ENCODE results near the gene ANKRD33.

The ANKRD33 gene

GRCh38 chr12:51905471-51906429 lies 17.8 kb downstream of the ANKRD33 start:
- DNase-seq: peak; percentile 89

DNA sequence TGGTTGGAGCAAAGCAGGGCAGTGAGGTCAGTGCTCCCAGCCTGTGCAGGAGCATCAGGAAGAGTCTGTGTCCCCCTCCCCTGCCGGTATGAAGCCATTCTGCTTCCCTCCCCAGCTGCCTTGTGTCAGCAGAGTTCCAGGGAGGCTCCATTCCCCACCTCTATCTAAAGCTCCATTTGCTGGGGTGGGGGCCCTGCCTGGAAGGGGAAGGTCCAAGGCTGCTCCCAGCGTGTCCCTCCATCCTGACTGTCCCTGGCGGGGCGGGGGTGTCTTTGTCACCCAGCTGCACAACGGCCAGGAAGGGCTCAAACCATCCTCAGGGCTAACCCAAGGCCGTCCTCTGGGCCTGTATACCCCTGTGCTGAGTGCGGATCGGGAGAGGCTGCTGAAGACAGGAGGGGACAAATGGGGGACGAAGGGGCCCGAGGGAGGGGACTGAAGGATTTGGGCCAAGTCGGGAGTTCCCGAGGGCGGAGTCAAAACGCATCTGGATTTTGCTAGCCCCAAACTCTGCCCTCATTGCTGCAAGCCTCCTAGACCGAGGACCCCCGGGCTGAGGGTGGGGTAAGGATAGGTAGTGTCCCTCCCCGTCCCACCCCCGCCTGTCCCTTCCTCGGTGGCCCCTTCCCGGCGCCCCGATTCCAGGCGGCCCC lies 18.7 kb downstream of the ANKRD33 start:
- no peak for DNase-seq

GRCh38 chr12:51907083-51907855 lies 19.4 kb downstream of the ANKRD33 start, which contains the start of gene ACVRL1:
ACVRL1 (plus strand) TSS chr12:51907504; CDS start chr12:51912475, 4,971 bp downstream.
- no peak for DNase-seq

DNA sequence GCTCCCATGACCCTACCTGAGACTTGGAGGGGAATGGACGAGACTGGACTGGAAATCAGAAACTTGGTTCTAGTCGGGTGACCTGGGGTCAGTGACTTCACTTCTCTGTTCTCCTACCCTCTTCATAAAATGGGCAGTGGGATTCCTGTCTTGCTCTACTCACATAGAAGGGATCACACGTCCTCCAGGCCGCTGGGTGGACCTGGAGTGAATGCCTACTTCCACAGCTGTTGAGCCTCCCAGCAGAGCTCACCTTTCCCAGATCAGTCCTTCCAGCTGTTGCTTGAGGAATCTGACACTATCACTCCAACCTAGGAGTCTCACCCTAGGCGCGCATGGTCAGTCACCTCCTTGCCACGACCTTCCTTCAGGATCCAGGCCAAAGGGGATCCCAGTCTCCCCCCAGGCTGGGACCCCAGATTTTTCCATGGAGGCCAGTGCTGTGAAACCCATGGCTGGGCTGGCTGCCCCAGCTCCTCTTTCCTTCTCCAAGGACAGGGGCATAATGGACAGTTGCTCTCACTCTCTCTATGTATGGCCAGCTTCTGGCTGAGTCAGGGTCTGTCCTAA lies 20.0 kb downstream of the ANKRD33 start:
- no peak for DNase-seq

- DNase-seq: no peak
These were observed 21.1 kb downstream of the ANKRD33 start for GRCh38 chr12:51908876-51909592.

- DNase-seq: no peak
These were observed 22.3 kb downstream of the ANKRD33 start for GRCh38 chr12:51910168-51910567.

- no peak for DNase-seq
These were observed 22.8 kb downstream of the ANKRD33 start for GRCh38 chr12:51910691-51911090.

DNA sequence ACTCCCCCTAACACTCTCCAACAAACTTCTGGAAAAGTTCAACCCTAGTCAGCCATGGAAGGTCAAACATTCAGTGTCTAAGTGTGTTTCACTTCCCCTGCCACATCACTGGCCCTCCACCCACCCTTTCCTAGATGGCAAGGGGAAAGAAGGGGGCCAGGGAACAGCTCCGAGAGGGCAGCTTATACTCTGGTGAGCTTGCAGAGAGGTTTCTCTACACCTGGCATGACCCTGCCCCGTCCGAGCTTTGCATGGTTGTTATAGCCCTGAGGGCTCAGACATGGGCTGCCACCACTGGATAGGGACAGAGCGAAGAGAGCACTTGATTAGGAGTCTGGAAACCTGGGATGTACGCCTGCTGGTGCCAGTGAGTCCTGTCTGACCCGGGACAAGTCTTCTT lies 23.4 kb downstream of the ANKRD33 start:
- DNase-seq: peak; percentile 79

DNA sequence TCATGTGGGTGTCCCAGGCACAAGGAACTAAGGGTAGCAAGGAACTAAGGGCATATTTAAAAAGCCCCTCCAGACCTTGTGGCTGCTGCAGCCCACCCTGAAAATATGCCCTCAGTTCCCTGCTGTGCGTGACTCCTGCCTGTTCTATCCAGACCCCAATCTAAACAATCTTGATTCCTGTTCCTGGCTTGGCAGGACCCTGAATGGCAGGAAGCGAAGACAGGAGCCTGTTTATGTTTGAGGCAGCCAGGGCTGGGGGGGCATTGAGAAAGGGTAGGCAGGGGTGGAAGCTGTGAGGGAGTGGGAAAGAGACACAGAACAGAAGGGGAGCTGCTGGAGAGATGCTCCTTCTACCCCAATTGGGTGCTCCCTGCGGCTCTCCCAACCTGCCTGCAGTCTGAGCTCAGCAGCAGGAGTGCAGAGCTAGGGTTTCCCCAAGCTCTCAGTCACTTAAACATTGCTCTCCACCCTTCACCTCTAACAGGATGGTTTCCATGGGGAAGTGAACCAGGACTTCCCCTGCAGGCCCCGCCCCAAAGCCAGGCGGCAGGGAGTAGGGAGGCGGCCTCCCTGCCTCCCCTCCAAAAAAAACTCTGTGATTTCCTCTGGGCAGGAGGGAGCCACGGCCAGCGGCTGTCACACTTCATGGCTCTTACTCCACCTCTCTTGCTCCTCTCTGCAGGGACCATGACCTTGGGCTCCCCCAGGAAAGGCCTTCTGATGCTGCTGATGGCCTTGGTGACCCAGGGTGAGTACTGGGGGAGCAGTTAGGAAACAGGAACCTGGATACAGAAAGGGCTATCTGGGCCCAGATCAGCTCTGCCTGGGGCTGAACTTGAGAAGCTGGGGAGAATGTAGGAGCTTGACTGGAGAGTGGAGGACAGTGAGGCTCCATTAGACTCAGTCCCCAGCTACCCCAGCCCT lies 24.1 kb downstream of the ANKRD33 start:
- peak; percentile 86 for DNase-seq

DNA sequence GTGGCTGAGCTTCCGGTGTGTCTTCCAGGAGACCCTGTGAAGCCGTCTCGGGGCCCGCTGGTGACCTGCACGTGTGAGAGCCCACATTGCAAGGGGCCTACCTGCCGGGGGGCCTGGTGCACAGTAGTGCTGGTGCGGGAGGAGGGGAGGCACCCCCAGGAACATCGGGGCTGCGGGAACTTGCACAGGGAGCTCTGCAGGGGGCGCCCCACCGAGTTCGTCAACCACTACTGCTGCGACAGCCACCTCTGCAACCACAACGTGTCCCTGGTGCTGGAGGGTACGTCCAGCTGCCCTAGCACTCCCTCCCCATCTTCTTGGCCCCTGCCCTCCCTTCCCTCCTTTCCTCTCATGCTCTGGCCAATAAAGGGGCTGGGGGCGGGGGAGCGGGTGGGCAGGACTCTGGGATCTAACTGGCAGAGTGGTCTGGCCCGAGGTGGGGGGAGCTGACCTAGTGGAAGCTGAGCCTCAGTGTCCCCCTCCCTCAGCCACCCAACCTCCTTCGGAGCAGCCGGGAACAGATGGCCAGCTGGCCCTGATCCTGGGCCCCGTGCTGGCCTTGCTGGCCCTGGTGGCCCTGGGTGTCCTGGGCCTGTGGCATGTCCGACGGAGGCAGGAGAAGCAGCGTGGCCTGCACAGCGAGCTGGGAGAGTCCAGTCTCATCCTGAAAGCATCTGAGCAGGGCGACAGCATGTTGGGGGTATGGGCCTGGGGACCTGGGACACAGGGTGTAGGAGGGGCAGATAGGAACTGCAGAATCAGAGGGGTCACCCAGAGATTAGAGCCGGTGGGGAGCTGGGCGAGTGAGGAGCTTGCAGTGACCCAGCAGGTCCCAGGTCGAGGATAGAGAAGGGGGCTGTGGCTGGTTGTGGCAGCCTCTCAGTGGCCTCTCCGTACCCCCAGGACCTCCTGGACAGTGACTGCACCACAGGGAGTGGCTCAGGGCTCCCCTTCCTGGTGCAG lies 25.4 kb downstream of the ANKRD33 start:
- no peak for DNase-seq

DNA sequence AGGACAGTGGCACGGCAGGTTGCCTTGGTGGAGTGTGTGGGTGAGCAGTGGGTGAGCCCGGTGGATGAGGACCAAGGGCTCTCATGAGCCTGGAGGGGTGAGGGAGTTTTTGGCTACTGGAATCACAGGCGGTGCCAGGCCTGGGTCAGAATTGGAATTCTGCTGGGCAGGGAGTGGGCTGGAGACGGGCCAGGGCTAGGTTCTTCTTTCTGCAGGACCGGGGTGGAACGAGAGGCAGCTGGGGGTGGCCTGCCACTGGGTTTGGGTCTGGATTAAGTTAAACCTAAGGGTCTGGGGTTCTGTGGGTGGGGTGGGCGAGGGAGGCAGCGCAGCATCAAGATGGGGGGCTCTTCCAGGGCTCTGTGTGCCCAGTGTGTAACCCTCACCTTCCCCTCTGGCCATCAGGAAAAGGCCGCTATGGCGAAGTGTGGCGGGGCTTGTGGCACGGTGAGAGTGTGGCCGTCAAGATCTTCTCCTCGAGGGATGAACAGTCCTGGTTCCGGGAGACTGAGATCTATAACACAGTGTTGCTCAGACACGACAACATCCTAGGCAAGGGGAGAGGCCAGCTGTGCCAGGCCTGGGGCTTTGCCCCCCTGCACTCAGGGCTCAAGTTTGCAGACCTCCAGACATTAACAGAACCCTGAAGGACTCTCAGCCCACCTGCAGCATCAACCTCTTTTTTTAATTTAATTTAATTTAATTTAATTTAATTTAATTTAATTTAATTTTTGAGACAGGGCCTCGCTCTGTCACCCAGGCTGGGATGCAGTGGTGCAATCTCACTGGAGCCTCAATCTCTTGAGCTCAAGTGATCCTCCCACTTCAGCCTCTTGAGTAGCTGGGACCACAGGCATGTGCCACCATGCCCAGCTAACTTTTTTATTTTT lies 26.4 kb downstream of the ANKRD33 start:
- DNase-seq: no peak

DNA sequence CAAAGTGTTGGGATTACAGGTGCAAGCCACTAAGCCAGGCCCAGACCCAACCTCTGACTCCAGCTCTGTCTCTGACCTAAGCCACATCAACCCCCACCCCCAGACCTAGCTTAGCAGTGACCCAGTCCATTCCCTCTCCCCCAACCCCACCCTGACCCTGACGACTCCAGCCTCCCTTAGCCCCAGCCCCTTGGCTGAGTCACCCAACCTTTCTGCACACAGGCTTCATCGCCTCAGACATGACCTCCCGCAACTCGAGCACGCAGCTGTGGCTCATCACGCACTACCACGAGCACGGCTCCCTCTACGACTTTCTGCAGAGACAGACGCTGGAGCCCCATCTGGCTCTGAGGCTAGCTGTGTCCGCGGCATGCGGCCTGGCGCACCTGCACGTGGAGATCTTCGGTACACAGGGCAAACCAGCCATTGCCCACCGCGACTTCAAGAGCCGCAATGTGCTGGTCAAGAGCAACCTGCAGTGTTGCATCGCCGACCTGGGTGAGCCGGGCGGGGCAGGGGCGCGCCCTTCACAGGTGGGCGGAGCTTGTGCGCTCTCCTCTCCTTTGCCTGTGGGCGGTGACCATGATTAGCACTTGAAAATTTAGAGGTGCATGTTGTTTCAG lies 27.2 kb downstream of the ANKRD33 start:
- DNase-seq: no peak

GRCh38 chr12:51915951-51916350 lies 28.0 kb downstream of the ANKRD33 start:
- DNase-seq: no peak

DNA sequence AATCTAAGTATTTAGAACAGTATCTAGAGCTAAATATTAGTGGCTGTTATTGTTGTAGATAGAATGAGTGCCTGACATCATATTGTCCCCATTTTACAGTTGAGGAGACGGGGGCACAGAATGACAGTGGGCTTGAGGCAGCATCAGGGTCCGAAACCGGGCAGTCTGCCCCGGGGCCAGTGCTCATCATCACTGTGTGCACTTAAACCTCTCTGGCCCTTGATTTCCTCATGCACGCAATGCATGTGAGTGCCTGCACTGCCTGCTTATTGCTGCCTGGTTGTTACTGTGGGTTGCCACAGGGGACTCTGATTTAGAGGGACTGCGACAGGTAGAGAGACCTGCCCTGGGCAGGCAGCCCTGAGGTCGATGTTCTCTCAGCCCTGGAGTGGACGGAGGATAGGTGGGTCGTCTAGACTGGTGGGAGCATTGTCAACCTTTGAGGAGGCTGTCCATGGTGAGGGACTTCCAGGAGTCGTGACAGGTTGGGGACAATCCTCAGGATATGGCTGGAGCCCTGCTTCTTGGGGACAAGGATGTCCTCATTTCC lies 29.2 kb downstream of the ANKRD33 start:
- no peak for DNase-seq

GRCh38 chr12:51917746-51918453 lies 30.0 kb downstream of the ANKRD33 start:
- DNase-seq: no peak

DNA sequence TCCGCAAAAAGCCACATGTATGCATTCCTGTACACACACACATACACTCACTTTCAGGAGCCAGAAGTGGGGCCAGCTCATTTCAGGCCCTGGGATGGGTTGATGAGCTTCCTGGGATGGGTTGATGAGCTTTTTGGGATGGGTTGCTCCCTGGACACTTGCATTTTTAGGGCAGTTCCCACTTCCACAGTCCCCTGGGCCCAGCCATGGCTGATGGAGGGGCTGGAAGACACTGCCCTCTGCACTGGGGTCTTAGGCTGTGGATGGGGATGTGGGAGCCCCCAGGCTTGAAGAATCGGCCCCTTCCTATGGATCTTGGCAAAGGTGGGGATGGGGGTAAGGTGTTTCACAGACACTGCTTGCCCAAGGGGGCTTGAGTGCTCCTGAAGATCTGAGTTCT lies 32.1 kb downstream of the ANKRD33 start:
- DNase-seq: no peak

DNA sequence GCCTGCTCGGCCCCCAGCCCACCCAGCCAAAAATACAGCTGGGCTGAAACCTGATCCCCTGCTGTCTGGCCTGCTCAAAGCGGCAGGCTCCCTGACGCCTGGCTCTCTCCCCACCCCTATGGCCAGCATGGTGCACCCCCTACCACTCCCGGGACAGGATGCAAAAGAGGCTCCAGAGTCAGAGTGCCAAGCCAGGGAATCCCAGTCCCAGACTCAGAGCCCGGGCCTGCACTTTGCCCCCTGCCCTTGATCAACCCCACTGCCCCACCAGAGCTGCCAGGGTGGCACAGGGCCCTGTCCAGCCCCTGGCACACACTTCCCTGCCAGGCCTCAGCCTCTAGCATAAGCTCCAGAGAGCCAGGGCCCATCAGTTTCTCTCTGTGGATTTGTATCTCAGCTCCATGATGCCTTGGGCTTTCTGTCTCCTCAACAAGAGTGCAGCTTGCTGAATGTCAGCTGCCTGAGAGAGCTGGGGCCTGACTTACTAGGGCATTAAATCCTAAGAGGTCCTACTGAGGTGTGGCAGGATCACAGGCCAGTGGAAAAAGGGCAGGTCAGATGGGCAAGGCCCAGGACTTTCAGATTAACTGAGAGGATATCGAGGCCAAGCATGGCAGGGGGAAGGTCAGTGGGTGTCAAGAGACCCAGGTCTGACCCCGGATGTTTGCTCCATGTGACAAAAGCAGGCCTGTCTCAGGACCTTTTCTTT lies 33.3 kb downstream of the ANKRD33 start:
- DNase-seq: no peak
